Chondrocyte (in vitro differentiated cells): ENCODE results near the gene MLXIP. TPM values are rescaled to one million over a fixed set of nuclear protein-coding genes. Genes with fewer than 3 reads are reported as not detected.

Experiments
- DNase-seq: peaks from one replicate; pipeline ENCODE4 v3.0.0; 2021; ENCODE audit warnings: mixed read lengths, low spot score
- H3K27ac Mint-ChIP-seq: one replicate; pipeline ENCODE4 v1.8.0; 2021; ENCODE audit warnings: mild to moderate bottlenecking, moderate library complexity, mixed read lengths; ENCODE audit not compliant: unreplicated experiment
- H3K27me3 Mint-ChIP-seq: 2 replicates; pipeline ENCODE4 v1.8.0; 2021; ENCODE audit warnings: low read depth, mixed read lengths
- H3K36me3 Mint-ChIP-seq: 2 replicates; pipeline ENCODE4 v1.8.0; 2021; ENCODE audit warnings: low read depth, mixed read lengths
- H3K4me1 Mint-ChIP-seq: 2 replicates; pipeline ENCODE4 v1.8.0; 2021; ENCODE audit warnings: low read depth, mild to moderate bottlenecking, mixed read lengths
- H3K4me3 Mint-ChIP-seq: one replicate; pipeline ENCODE4 v1.8.0; 2021; ENCODE audit warnings: mild to moderate bottlenecking, moderate library complexity, mixed read lengths; ENCODE audit not compliant: unreplicated experiment
- H3K9me3 Mint-ChIP-seq: 2 replicates; pipeline ENCODE4 v1.8.0; 2021; ENCODE audit warnings: low read depth, mixed read lengths
- total RNA-seq: library from RNA; stranded (reverse); gene quantifications from 3 replicates; pipeline ENCODE4 v1.2.1, GENCODE V29; 2021
- TF ChIP-seq, protein P1 (sequence below): fragments of 200-600 bp; sonication (generic); IDR thresholded peaks from 2 replicates; pipeline ENCODE4 v1.5.0; 2021; ENCODE audit warnings: antibody characterized with exemption, mild to moderate bottlenecking, moderate library complexity

MLXIP gene
- total RNA-seq, 1 donor from 2014 or later = 61.7 TPM

DNA sequence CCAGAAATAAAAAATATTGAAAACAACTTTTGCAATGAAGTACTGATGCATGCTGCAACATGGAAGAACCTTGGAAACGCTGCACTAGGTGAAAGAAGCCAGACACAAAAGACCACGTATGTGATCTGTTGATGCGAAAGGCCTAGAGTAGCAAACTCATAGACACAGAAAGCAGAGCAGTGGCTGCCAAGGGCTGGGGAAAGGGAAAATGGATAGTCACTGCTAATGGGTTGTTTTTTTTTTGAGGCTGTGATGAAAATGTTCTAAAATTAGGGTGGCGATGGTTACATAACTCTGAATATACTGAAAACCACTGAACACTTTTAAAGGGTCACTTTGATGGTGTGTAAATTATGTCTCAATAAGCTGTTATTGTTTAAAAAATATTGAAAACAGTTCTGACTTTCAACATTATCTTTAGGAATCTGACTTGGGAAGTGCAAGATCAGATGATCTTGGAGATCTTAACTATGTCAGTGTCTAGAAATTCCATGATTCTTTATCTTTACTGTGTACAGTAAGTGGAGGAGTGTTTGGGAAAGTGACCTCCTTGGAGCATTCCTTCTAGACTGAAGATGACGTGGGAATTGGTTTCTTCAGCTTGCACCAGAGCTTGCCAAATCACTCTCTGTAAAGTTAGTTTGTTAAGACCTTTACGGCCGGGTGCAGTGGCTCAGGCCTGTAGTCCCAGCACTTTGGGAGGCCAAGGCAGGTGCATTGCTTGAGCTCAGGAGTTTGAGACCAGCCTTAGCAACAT is 12.4 kb downstream of the MLXIP start:
- Mint-ChIP-seq H3K36me3 (peaks cover 2% of the 10 kb centered on the region), H3K27ac (no peak overlapping the region), H3K9me3 (no peaks in the 10 kb centered on the region), H3K27me3 (no peaks in the 10 kb centered on the region), H3K4me1 (peaks cover 19% of the 10 kb centered on the region), H3K4me3 (peak overlapping the region; percentile 21)
- TF ChIP-seq, protein P1, sequence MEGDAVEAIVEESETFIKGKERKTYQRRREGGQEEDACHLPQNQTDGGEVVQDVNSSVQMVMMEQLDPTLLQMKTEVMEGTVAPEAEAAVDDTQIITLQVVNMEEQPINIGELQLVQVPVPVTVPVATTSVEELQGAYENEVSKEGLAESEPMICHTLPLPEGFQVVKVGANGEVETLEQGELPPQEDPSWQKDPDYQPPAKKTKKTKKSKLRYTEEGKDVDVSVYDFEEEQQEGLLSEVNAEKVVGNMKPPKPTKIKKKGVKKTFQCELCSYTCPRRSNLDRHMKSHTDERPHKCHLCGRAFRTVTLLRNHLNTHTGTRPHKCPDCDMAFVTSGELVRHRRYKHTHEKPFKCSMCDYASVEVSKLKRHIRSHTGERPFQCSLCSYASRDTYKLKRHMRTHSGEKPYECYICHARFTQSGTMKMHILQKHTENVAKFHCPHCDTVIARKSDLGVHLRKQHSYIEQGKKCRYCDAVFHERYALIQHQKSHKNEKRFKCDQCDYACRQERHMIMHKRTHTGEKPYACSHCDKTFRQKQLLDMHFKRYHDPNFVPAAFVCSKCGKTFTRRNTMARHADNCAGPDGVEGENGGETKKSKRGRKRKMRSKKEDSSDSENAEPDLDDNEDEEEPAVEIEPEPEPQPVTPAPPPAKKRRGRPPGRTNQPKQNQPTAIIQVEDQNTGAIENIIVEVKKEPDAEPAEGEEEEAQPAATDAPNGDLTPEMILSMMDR = no peak
- peak; percentile 19 for DNase-seq

DNA sequence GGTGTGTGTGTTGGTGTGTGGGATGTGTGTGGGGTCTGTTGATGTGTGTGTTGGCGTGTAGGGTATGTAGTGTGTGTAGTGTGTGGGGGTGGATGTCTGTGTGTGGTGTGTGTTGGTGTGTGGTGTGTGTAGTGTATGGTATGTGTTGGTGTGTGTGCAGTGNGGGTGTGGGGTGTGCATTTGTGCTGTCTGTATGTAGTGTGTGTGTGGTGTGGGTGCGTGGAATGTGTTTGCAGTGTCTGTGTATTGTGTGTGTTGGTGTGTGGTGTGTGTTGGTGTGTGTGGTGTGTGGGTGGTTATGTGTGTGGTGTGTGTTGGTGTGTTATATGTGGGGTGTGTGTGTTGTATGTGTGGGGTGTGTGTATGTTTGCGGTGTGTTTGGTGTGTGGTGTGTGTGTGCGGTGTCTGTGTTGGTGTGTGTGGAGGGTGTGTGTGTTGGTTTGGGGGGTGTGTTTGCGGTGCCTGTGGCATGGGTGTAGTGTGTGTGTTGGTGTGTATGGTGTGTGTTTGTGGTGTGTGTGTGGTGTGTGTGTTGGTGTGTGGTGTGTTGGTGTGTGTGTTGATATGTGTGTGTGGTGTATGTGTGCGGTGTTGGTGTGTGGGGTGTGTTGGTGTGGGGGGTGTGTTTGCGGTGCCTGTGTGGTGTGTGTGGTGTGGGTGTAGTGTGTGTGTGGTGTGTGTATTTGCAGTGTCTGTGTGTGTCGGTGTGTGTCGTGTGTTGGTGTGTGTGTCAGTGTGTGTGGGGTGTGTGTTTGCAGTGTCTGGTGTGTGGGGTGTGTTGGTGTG is 14.7 kb downstream of the MLXIP start:
- H3K9me3 Mint-ChIP-seq = no peaks in the 10 kb centered on the region
- no peak overlapping the region for H3K27ac Mint-ChIP-seq
- no peaks in the 10 kb centered on the region for H3K27me3 Mint-ChIP-seq
- no peaks in the 10 kb centered on the region for H3K36me3 Mint-ChIP-seq
- H3K4me3 Mint-ChIP-seq = no peak overlapping the region
- no peak for DNase-seq
- peaks cover 26% of the 10 kb centered on the region for H3K4me1 Mint-ChIP-seq
- TF ChIP-seq, protein P1 = no peak

DNA sequence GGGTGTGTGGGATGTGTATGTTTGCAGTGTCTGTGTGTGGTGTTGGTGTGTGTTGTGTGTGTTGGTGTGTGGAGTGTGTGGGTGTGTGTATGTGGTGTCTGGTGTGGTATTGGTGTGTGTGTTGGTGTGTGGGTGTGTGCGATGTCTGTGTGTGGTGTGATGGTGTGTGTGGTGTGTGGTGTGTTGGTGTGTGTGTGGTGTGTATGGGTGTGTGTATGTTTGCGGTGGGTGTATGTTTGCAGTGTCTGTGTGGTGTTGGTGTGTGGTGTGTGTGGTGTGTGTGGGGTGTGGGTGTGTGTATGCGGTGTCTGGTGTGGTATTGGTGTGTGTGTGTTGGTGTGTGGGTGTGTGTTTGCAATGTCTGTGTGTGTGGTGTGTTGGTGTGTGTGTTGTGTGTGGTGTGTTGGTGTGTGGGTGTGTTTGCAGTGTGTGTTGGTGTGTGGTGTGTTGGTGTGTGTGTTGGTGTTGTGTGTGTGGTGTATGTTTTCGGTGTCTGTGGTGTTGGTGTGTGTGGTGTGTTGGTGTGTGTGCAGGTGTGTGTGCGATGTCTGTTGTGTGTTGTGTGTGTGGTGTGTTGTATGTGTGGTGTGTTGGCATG is 15.7 kb downstream of the MLXIP start:
- Mint-ChIP-seq H3K9me3 (no peaks in the 10 kb centered on the region), H3K4me3 (no peak overlapping the region), H3K4me1 (peaks cover 30% of the 10 kb centered on the region), H3K27ac (no peak overlapping the region), H3K36me3 (no peaks in the 10 kb centered on the region), H3K27me3 (no peaks in the 10 kb centered on the region)
- TF ChIP-seq, protein P1 = no peak
- DNase-seq = no peak

DNA sequence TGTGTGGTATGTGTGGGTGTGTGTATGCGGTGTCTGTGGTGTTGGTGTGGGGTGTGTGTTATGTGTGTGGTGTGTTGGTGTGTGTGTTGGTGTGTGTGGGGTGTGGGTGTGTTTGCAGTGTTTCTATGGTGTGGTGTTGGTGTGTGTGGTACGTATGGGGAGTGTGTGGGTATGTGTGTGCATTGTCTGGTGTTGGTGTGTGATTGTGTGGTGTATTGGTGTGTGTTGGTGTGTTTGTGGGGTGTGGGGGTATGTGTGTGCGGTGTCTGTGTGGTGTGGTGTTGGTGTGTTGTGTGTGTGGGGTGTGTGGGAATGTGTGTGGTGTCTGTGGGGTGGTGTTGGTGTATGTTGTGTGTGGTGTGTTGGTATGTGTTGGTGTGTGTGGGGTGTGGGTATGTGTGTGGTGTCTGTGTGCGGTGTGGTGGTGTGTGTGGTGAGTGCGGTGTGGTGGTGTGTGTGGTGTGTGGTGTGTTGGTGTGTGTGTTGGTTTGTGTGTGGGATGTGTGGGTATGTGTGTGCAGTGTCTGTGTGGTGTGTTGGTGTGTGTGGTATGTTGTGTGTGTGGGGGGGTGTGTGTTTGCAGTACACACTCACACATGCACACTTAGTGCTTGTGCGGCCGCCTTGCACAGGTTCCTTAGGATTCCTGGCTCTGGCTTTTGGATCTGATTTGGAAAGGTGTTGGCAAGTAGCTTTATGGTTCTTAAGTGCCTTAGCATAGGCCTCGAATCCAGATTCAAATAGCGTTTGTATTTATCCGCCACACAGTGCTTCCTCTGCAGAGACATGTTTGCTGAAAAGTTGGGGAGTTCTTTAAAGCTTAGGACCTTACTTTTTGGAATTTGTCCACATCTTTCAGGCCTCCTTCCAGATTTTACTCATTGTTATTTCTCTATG is 16.4 kb downstream of the MLXIP start:
- Mint-ChIP-seq H3K9me3 (no peaks in the 10 kb centered on the region), H3K27me3 (no peaks in the 10 kb centered on the region), H3K27ac (no peak overlapping the region), H3K36me3 (no peaks in the 10 kb centered on the region), H3K4me3 (no peak overlapping the region), H3K4me1 (peaks cover 36% of the 10 kb centered on the region)
- TF ChIP-seq, protein P1 = no peak
- no peak for DNase-seq
